GM12892 (cell line): ENCODE measurements around the gene EGLN2.

Experiments used
- POLR2A ChIP-seq: IDR thresholded peaks from 2 replicates; pipeline ENCODE4 v1.6.1; 2011; ENCODE audit warnings: low read depth, low read length, control low read depth
- TAF1 ChIP-seq: IDR thresholded peaks from 2 replicates; pipeline ENCODE4 v1.6.1; 2011; ENCODE audit warnings: low read depth, mild to moderate bottlenecking, control low read depth, low read length, borderline replicate concordance

GRCh38 chr19:40797963-40798682 is 868 bp upstream of the EGLN2 start:
- TF ChIP-seq TAF1: 0 out of 2 replicates have a peak, but pooled peaks have one; percentile 20
- peak; percentile 56 for TF ChIP-seq POLR2A
